PFSK-1 (cell line): ENCODE measurements around the gene NT5C2.

ENCODE experiments used
- POLR2AphosphoS5 ChIP-seq: IDR thresholded peaks from 2 replicates; pipeline ENCODE4 v1.6.1; 2012; ENCODE audit warnings: low read depth, mild to moderate bottlenecking, control low read depth, low read length, moderate library complexity
- SIN3A ChIP-seq: IDR thresholded peaks from 2 replicates; pipeline ENCODE4 v1.6.1; 2012; ENCODE audit warnings: mild to moderate bottlenecking, low read length, moderate library complexity, borderline replicate concordance; ENCODE audit not compliant: insufficient read depth
- TF ChIP-seq, protein P1 (sequence below), 2 experiments: IDR thresholded peaks; 2 replicates each; pipeline versions ENCODE4 v1.6.1 to v1.8.0; 2011 to 2012; ENCODE audit warnings: low read depth in 2 of 2, low read length in 2 of 2, control low read depth in 1 of 2, inconsistent platforms in 1 of 2, mild to moderate bottlenecking in 1 of 2, moderate library complexity in 1 of 2; ENCODE audit not compliant: insufficient read depth in 1 of 2

GRCh38 chr10:103117247-103117646 lies 75.8 kb downstream of the NT5C2 start:
- TF ChIP-seq, protein P1, sequence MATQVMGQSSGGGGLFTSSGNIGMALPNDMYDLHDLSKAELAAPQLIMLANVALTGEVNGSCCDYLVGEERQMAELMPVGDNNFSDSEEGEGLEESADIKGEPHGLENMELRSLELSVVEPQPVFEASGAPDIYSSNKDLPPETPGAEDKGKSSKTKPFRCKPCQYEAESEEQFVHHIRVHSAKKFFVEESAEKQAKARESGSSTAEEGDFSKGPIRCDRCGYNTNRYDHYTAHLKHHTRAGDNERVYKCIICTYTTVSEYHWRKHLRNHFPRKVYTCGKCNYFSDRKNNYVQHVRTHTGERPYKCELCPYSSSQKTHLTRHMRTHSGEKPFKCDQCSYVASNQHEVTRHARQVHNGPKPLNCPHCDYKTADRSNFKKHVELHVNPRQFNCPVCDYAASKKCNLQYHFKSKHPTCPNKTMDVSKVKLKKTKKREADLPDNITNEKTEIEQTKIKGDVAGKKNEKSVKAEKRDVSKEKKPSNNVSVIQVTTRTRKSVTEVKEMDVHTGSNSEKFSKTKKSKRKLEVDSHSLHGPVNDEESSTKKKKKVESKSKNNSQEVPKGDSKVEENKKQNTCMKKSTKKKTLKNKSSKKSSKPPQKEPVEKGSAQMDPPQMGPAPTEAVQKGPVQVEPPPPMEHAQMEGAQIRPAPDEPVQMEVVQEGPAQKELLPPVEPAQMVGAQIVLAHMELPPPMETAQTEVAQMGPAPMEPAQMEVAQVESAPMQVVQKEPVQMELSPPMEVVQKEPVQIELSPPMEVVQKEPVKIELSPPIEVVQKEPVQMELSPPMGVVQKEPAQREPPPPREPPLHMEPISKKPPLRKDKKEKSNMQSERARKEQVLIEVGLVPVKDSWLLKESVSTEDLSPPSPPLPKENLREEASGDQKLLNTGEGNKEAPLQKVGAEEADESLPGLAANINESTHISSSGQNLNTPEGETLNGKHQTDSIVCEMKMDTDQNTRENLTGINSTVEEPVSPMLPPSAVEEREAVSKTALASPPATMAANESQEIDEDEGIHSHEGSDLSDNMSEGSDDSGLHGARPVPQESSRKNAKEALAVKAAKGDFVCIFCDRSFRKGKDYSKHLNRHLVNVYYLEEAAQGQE (IDR thresholded peaks at IDR 0.05; ENCODE audit: insufficient read depth in 1 of 2, low read depth in 2 of 2, low read length in 2 of 2), result no peak
- TF ChIP-seq SIN3A, result no peak
- TF ChIP-seq POLR2AphosphoS5, result no peak
